ENCODE data around the gene MRPS34. TPM values are rescaled to one million over a fixed set of nuclear protein-coding genes. Genes with fewer than 3 reads are reported as not detected.
A peak's percentile ranks its signal among the peaks of the same experiment; 100 is the strongest.

MRPS34 gene
- total RNA-seq, 1 donor from 2014 or later: 75.1 TPM

DNA sequence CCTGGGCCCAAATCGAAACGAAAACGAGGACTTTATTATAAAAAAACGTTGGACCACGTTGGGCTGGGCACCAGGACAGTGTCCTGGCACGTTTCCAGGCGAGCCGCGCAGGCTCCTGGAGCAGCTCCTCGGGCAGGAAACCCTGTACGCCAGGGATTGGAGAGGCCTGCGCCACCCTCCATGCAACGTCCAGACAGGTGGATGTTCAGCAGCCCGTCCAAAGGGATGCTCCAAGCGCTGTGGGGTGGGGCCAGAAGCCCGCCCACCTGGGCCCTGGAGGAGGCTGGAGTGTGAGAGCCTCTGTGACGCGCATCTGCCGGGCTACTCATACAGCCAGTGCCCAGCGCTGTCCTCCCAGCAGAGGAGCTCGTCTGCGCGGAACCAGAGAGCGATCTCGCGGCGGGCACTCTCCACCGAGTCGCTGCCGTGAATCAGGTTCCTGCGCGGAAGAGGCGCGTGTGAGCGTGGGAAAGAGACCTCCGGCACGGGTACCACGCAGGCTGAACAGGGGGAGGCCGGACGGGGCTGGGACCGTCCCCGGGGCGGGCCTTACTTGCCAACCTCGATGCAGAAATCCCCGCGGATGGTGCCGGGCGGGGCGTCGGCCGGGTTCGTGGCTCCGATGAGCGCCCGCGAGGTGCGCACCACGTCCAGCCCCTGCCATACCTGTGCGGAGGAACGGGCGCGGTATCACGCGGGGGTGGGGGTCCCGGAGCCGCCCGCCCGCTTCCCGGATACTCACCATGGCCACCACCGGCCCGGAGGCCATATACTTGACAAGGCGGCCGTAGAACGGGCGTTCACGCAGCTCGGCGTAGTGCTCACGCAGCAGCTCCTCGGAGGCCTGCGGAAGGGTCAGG lies 2.4 kb downstream of the MRPS34 start:
- Mint-ChIP-seq H3K27me3 (ENCODE audit: unreplicated experiment) (peaks cover 15% of the 10 kb centered on the region), H3K4me1 (ENCODE audit: low read depth, unreplicated experiment) (peaks cover 7% of the 10 kb centered on the region), H3K27ac (ENCODE audit: unreplicated experiment) (peak overlapping the region; percentile 90), H3K9me3 (ENCODE audit: unreplicated experiment) (peaks cover 18% of the 10 kb centered on the region), H3K36me3 (ENCODE audit: unreplicated experiment) (no peaks in the 10 kb centered on the region), H3K4me3 (ENCODE audit: unreplicated experiment) (peak overlapping the region; percentile 93)
- peak; percentile 72 for DNase-seq
- TF ChIP-seq, protein P1, sequence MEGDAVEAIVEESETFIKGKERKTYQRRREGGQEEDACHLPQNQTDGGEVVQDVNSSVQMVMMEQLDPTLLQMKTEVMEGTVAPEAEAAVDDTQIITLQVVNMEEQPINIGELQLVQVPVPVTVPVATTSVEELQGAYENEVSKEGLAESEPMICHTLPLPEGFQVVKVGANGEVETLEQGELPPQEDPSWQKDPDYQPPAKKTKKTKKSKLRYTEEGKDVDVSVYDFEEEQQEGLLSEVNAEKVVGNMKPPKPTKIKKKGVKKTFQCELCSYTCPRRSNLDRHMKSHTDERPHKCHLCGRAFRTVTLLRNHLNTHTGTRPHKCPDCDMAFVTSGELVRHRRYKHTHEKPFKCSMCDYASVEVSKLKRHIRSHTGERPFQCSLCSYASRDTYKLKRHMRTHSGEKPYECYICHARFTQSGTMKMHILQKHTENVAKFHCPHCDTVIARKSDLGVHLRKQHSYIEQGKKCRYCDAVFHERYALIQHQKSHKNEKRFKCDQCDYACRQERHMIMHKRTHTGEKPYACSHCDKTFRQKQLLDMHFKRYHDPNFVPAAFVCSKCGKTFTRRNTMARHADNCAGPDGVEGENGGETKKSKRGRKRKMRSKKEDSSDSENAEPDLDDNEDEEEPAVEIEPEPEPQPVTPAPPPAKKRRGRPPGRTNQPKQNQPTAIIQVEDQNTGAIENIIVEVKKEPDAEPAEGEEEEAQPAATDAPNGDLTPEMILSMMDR (IDR thresholded peaks at IDR 0.05; ENCODE audit: partially characterized antibody, unreplicated experiment): no peak

DNA sequence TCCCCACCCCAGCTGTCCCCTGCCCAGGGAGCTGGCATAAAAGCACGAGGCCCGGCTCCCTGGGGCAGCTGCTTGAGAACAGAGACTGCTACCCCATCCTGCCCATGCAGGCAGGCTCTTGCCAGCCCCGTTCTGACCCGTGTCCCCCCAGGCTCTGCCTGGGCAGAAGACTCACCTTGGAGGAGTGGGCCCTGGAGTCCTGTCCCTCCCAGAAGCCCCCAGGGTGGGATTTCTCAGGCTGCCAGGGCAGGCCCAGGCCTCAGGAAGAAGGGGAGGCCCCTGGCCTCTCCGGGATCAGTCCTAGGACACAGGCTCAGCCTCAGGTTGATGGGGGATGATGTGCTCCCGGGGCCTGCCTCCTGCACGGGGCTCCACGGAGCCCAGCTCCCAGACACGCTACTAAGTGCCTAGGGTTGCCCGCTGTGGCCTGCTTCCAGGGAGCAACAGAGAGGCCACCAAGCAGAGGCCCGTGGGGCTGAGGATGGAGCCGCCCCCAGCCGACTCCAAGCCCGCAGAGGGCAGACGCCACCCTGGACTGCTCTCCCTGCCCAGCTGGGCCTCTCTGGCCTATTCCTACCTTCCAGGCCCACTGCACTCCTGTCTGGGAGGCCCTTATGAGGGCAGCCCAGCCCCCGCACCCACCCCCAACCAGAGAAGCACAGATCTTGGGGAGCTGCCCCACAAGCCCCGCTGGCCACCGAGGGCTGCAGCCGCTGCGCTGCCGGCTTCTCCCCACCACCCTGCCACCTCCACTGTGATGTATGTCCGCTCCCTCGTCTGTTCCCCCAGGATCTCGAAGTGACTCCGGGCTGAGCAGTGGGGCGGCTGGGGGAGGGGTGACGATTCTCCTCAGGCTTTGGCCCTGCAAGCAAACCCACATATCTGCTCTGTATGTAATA lies 3.3 kb downstream of the MRPS34 start:
- Mint-ChIP-seq H3K27ac (ENCODE audit: unreplicated experiment) (peak overlapping the region; percentile 90), H3K4me3 (ENCODE audit: unreplicated experiment) (peak overlapping the region; percentile 93), H3K27me3 (ENCODE audit: unreplicated experiment) (peaks cover 15% of the 10 kb centered on the region), H3K4me1 (ENCODE audit: low read depth, unreplicated experiment) (peaks cover 4% of the 10 kb centered on the region), H3K36me3 (ENCODE audit: unreplicated experiment) (no peaks in the 10 kb centered on the region), H3K9me3 (ENCODE audit: unreplicated experiment) (peaks cover 18% of the 10 kb centered on the region)
- DNase-seq: no peak
- TF ChIP-seq, protein P1 (IDR thresholded peaks at IDR 0.05; ENCODE audit: partially characterized antibody, unreplicated experiment): no peak

GRCh38 chr16:1768767-1769401 lies 4.0 kb downstream of the MRPS34 start:
- TF ChIP-seq, protein P1 (IDR thresholded peaks at IDR 0.05; ENCODE audit: partially characterized antibody, unreplicated experiment): no peak
- H3K36me3 Mint-ChIP-seq (ENCODE audit: unreplicated experiment): no peaks in the 10 kb centered on the region
- peaks cover 18% of the 10 kb centered on the region for H3K9me3 Mint-ChIP-seq (ENCODE audit: unreplicated experiment)
- DNase-seq: no peak
- H3K4me1 Mint-ChIP-seq (ENCODE audit: low read depth, unreplicated experiment): peaks cover 4% of the 10 kb centered on the region
- H3K27ac Mint-ChIP-seq (ENCODE audit: unreplicated experiment): no peak overlapping the region
- peaks cover 15% of the 10 kb centered on the region for H3K27me3 Mint-ChIP-seq (ENCODE audit: unreplicated experiment)
- no peak overlapping the region for H3K4me3 Mint-ChIP-seq (ENCODE audit: unreplicated experiment)

- DNase-seq: no peak
- H3K9me3 Mint-ChIP-seq (ENCODE audit: unreplicated experiment): peaks cover 18% of the 10 kb centered on the region
- no peak overlapping the region for H3K4me3 Mint-ChIP-seq (ENCODE audit: unreplicated experiment)
- TF ChIP-seq, protein P1 (IDR thresholded peaks at IDR 0.05; ENCODE audit: partially characterized antibody, unreplicated experiment): no peak
- no peaks in the 10 kb centered on the region for H3K36me3 Mint-ChIP-seq (ENCODE audit: unreplicated experiment)
- H3K27me3 Mint-ChIP-seq (ENCODE audit: unreplicated experiment): peaks cover 15% of the 10 kb centered on the region
- no peak overlapping the region for H3K27ac Mint-ChIP-seq (ENCODE audit: unreplicated experiment)
- peaks cover 4% of the 10 kb centered on the region for H3K4me1 Mint-ChIP-seq (ENCODE audit: low read depth, unreplicated experiment)
Observed at GRCh38 chr16:1768061-1768766, 4.7 kb downstream of the MRPS34 start.
